GM19328 (cell line): Measurements from ENCODE around the gene ZNF831.

ENCODE experiments used
- ATAC-seq: cut with Tn5 transposase; IDR thresholded peaks from one replicate; pipeline ENCODE4 v1.9.1; 2021; ENCODE audit warnings: mild to moderate bottlenecking, moderate library complexity; ENCODE audit not compliant: unreplicated experiment

ZNF831 gene

DNA sequence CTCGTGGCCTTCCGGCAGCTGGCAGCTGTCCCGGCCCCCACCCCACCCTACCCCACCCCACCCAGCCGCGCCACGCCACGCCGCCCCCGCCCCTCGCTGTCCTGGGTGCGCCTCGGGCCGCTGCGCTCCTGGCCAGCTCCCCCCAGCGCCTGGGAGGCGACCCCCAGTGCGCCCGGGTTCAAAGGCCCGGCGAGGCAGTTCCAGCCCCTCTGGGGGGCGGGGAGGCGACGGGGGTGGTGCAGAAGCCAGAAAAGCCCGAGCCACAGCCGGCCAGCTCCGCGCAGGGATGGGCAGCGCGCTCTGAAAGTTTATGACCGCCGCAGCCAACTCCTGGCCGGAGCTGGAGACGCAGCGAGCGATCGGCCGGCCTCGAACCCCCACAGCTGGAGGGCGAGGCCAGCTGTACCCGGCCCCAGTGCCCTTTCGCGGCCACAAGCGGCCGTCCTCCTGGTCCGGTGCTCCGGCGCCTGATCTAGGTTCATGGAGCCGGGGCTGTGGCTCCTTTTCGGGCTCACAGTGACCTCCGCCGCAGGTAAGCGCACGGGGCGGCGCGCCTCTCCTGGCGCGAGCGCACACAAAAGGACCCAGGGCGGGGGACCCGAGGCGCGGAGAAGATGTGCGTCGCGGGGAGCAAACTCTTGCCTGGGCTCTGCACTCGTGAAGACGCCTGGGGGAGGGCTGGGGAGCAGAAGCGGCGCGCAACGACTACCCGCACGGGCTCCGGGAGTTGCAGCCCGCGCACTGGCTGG, 136.9 kb downstream of the ZNF831 start, which contains the start of gene EDN3:
Gene EDN3 (plus strand): TSS at position 279 of the 749 bp plus-strand sequence. CDS start 202 bp downstream, at position 481.
- ATAC-seq, result no peak

DNA sequence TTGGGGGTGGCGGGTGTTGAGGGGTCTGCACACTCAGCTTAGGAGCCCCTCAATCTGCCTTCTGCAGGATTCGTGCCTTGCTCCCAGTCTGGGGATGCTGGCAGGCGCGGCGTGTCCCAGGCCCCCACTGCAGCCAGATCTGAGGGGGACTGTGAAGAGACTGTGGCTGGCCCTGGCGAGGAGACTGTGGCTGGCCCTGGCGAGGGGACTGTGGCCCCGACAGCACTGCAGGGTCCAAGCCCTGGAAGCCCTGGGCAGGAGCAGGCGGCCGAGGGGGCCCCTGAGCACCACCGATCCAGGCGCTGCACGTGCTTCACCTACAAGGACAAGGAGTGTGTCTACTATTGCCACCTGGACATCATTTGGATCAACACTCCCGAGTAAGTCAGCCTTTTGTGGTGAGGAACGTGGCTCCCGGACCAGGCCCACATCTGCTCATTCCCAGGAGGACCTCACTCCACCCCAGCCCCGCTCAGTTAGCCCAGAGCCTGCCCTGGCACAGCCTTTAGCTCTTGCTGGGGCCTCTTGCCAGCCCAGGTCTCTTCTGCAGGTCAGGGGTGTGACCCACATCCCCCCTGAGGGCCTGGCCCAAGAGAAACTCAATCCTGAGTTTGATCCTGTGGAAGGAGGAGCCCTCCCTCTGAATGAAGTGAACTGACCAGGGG, 137.9 kb downstream of the ZNF831 start:
- ATAC-seq, result no peak

DNA sequence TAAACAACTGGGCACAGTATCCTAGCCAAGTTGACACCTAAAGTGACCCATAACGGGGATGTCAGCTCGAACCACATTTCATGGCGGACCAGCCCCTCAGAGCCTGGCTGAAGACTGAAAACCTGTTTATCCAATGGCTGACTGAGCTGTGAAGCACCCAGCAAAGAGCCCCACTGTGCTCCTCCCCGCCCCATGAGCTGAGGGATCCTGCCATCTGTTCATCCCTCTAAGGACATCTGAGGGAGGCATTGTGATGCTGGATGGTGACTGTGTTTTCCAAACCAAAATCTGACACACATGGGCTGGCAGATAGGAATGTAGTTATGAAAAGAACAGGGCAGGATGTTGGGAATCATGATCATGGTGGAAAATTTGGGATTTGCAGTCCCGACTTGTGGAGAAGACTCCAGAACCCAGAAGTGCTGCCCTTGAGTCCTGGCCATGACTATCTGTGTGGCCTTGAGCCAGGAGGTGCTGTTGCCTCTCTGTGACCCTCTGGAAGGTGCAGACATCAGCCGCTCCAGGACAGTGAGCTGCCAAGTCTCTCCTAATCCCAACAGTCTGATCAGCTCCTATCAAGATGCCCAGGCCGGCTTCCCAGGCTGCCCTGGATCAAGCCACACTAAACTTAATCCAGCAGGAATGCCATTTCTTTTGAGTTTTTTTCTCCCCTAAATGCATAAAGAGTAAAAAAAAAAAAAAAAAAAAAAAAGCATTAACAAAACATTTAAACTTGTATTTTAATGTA, 142.5 kb downstream of the ZNF831 start:
- no peak for ATAC-seq

DNA sequence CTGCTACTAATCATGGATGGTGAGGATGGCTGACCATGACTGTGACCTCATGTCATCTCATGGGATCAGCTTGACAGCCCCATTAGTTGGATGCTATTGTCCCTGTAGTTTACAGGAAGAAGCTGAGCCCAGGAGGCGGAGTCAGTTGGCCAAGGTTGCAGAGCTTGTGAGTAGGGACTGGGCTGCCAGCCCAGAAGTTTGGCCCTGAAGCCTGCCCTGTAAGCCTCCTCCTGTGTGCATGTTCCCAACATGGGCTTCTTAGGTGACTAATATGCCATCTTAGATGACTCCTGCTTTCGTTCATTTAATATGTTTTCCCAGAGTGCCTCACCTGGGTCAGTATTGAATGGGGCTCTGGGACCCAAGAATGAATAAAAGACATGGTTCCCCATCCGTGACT, 143.6 kb downstream of the ZNF831 start:
- no peak for ATAC-seq
